ENCODE results near the gene IDNK.
"Not testable (repeated sequence)": the region's sequence is repeated elsewhere in the genome, so short reads cannot be mapped to it uniquely, and the experiment has no call there.

IDNK gene

GRCh38 chr9:83622939-83623678 lies at the start of gene IDNK:
IDNK (plus strand) TSS chr9:83623143; CDS start chr9:83623172, 29 bp downstream.
- Histone ChIP-seq H3K4me1 (ENCODE audit: control insufficient read depth in 1 of 2, insufficient read depth in 2 of 2, low read length in 2 of 2) (peaks cover 0 to 9% of the 10 kb centered on the region in 2 donors), H3K36me3 (ENCODE audit: control insufficient read depth in 1 of 2, insufficient read depth in 2 of 2, low read length in 2 of 2) (peaks cover 12 to 14% of the 10 kb centered on the region in 2 donors), H3K4me3 (ENCODE audit: low read depth in 1 of 2, low read length in 2 of 2) (peak within 1 kb of the TSS; percentile 55 to 83), H3K27me3 (ENCODE audit: low read depth, low read length) (no peaks in the 10 kb centered on the region), H3K27ac (ENCODE audit: low read length) (peak within 1 kb of the TSS; percentile 67), H3K9me3 (ENCODE audit: control insufficient read depth in 1 of 2, low read length in 2 of 2) (no peaks in the 10 kb centered on the region)

- Histone ChIP-seq H3K36me3 (ENCODE audit: control insufficient read depth in 1 of 2, insufficient read depth in 2 of 2, low read length in 2 of 2) (no peaks in the 10 kb centered on the region), H3K27me3 (ENCODE audit: low read depth, low read length) (no peaks in the 10 kb centered on the region), H3K4me3 (ENCODE audit: low read depth in 1 of 2, low read length in 2 of 2) (no peak overlapping the region), H3K27ac (ENCODE audit: low read length) (no peak overlapping the region), H3K4me1 (ENCODE audit: control insufficient read depth in 1 of 2, insufficient read depth in 2 of 2, low read length in 2 of 2) (peaks cover 0 to 1% of the 10 kb centered on the region in 2 donors), H3K9me3 (ENCODE audit: control insufficient read depth in 1 of 2, low read length in 2 of 2) (peaks cover 0 to 14% of the 10 kb centered on the region in 2 donors)
Observed at GRCh38 chr9:83574482-83574881, 48.5 kb upstream of the IDNK start.

DNA sequence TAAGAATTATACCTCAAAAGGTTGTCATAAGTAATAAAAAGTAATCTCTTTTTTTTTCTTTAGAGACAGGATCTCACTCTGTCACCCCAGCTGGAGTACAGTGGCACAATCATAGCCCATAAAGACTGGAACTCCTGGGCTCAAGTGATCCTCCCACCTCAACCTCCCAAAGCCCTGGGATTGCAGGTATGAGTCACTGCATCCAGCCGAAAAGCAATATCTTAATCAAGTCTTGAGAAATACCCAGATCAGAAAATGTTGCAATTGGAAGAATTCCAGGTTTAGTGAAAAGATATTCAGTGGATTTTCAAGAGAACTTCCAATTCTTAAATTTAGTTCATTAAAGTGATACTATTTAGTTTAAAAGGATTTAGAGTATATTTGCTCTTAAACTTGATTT lies 40.9 kb upstream of the IDNK start:
- Histone ChIP-seq H3K27ac (ENCODE audit: low read length) (no peak overlapping the region), H3K4me3 (ENCODE audit: low read depth in 1 of 2, low read length in 2 of 2) (no peak overlapping the region), H3K4me1 (ENCODE audit: control insufficient read depth in 1 of 2, insufficient read depth in 2 of 2, low read length in 2 of 2) (no peaks in the 10 kb centered on the region)

DNA sequence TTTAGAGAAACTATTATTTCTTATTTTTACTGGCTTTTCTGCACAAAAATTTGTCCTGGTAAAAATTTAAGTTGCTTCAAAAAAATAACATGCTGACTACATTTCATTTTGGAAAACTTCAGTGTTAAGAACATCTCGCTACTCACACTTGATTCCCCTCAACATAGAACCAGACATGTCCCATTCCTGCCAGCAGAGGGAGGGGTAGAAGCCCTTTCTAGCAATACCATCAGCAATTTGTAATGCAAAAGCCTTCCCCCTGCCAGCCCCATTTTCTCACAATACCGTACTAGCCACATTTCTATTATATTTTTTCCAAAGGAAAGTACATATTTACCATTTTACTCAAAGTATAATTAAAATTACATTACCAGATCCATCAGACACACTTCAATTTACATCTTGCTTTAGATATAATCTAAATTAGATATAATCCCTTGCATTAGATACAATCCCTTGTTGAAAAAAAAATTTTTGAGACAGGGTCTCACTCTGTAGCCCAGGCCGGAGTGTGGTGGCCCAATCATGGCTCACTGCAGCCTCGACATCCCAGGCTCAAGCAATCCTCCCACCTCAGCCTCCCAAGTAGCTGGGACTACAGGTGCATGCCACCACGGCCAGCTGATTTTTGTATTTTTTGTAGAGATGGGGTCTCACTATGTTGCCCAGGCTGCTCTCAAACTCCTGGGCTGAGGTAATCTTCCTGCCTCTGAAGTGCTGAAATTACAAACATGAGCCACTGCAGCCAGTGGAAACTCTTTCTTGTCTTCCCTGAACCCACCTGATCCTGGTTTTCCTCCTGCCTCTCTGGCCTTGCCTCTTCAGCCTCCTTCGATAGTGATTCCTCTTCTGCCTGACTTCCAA lies 39.6 kb upstream of the IDNK start:
- H3K4me3 ChIP-seq (ENCODE audit: low read depth in 1 of 2, low read length in 2 of 2) = no peak overlapping the region
- H3K27ac ChIP-seq (ENCODE audit: low read length) = no peak overlapping the region
- no peaks in the 10 kb centered on the region for H3K27me3 ChIP-seq (ENCODE audit: low read depth, low read length)
- no peaks in the 10 kb centered on the region for H3K4me1 ChIP-seq (ENCODE audit: control insufficient read depth in 1 of 2, insufficient read depth in 2 of 2, low read length in 2 of 2)
- no peaks in the 10 kb centered on the region for H3K36me3 ChIP-seq (ENCODE audit: control insufficient read depth in 1 of 2, insufficient read depth in 2 of 2, low read length in 2 of 2)
- peaks cover 0 to 10% of the 10 kb centered on the region in 2 donors for H3K9me3 ChIP-seq (ENCODE audit: control insufficient read depth in 1 of 2, low read length in 2 of 2)

More for the DNA sequence above, 40.9 kb upstream of the IDNK start:
- H3K27me3 ChIP-seq (ENCODE audit: low read depth, low read length) = no peaks in the 10 kb centered on the region
- peaks cover 0 to 15% of the 10 kb centered on the region in 2 donors for H3K9me3 ChIP-seq (ENCODE audit: control insufficient read depth in 1 of 2, low read length in 2 of 2)
- H3K36me3 ChIP-seq (ENCODE audit: control insufficient read depth in 1 of 2, insufficient read depth in 2 of 2, low read length in 2 of 2) = no peaks in the 10 kb centered on the region

GRCh38 chr9:83584995-83585394 lies 37.9 kb upstream of the IDNK start:
- Histone ChIP-seq H3K4me3 (ENCODE audit: low read depth in 1 of 2, low read length in 2 of 2) (no peak overlapping the region), H3K4me1 (ENCODE audit: control insufficient read depth in 1 of 2, insufficient read depth in 2 of 2, low read length in 2 of 2) (no peaks in the 10 kb centered on the region), H3K9me3 (ENCODE audit: control insufficient read depth in 1 of 2, low read length in 2 of 2) (no peaks in the 10 kb centered on the region), H3K27me3 (ENCODE audit: low read depth, low read length) (no peaks in the 10 kb centered on the region), H3K36me3 (ENCODE audit: control insufficient read depth in 1 of 2, insufficient read depth in 2 of 2, low read length in 2 of 2) (no peaks in the 10 kb centered on the region), H3K27ac (ENCODE audit: low read length) (no peak overlapping the region)

GRCh38 chr9:83588256-83588655 lies 34.7 kb upstream of the IDNK start:
- no peak overlapping the region for H3K4me3 ChIP-seq (ENCODE audit: low read depth in 1 of 2, low read length in 2 of 2)
- H3K27ac ChIP-seq (ENCODE audit: low read length) = no peak overlapping the region
- H3K4me1 ChIP-seq (ENCODE audit: control insufficient read depth in 1 of 2, insufficient read depth in 2 of 2, low read length in 2 of 2) = no peaks in the 10 kb centered on the region
- no peaks in the 10 kb centered on the region for H3K36me3 ChIP-seq (ENCODE audit: control insufficient read depth in 1 of 2, insufficient read depth in 2 of 2, low read length in 2 of 2)
- no peaks in the 10 kb centered on the region for H3K9me3 ChIP-seq (ENCODE audit: control insufficient read depth in 1 of 2, low read length in 2 of 2)
- no peaks in the 10 kb centered on the region for H3K27me3 ChIP-seq (ENCODE audit: low read depth, low read length)

GRCh38 chr9:83596899-83597504 lies 25.9 kb upstream of the IDNK start:
- no peak overlapping the region for H3K4me3 ChIP-seq (ENCODE audit: low read depth in 1 of 2, low read length in 2 of 2)
- no peaks in the 10 kb centered on the region for H3K9me3 ChIP-seq (ENCODE audit: control insufficient read depth in 1 of 2, low read length in 2 of 2)
- H3K36me3 ChIP-seq (ENCODE audit: control insufficient read depth in 1 of 2, insufficient read depth in 2 of 2, low read length in 2 of 2) = no peaks in the 10 kb centered on the region
- no peaks in the 10 kb centered on the region for H3K4me1 ChIP-seq (ENCODE audit: control insufficient read depth in 1 of 2, insufficient read depth in 2 of 2, low read length in 2 of 2)
- no peak overlapping the region for H3K27ac ChIP-seq (ENCODE audit: low read length)
- no peaks in the 10 kb centered on the region for H3K27me3 ChIP-seq (ENCODE audit: low read depth, low read length)

GRCh38 chr9:83598487-83598886 lies 24.5 kb upstream of the IDNK start:
- H3K27ac ChIP-seq (ENCODE audit: low read length) = no peak overlapping the region
- H3K36me3 ChIP-seq (ENCODE audit: control insufficient read depth in 1 of 2, insufficient read depth in 2 of 2, low read length in 2 of 2) = no peaks in the 10 kb centered on the region
- no peaks in the 10 kb centered on the region for H3K9me3 ChIP-seq (ENCODE audit: control insufficient read depth in 1 of 2, low read length in 2 of 2)
- H3K4me3 ChIP-seq (ENCODE audit: low read depth in 1 of 2, low read length in 2 of 2) = no peak overlapping the region
- H3K27me3 ChIP-seq (ENCODE audit: low read depth, low read length) = no peaks in the 10 kb centered on the region
- no peaks in the 10 kb centered on the region for H3K4me1 ChIP-seq (ENCODE audit: control insufficient read depth in 1 of 2, insufficient read depth in 2 of 2, low read length in 2 of 2)

GRCh38 chr9:83599071-83599470 lies 23.9 kb upstream of the IDNK start:
- Histone ChIP-seq H3K27ac (ENCODE audit: low read length) (no peak overlapping the region), H3K36me3 (ENCODE audit: control insufficient read depth in 1 of 2, insufficient read depth in 2 of 2, low read length in 2 of 2) (no peaks in the 10 kb centered on the region), H3K27me3 (ENCODE audit: low read depth, low read length) (no peaks in the 10 kb centered on the region), H3K4me1 (ENCODE audit: control insufficient read depth in 1 of 2, insufficient read depth in 2 of 2, low read length in 2 of 2) (no peaks in the 10 kb centered on the region), H3K4me3 (ENCODE audit: low read depth in 1 of 2, low read length in 2 of 2) (no peak overlapping the region), H3K9me3 (ENCODE audit: control insufficient read depth in 1 of 2, low read length in 2 of 2) (no peaks in the 10 kb centered on the region)

DNA sequence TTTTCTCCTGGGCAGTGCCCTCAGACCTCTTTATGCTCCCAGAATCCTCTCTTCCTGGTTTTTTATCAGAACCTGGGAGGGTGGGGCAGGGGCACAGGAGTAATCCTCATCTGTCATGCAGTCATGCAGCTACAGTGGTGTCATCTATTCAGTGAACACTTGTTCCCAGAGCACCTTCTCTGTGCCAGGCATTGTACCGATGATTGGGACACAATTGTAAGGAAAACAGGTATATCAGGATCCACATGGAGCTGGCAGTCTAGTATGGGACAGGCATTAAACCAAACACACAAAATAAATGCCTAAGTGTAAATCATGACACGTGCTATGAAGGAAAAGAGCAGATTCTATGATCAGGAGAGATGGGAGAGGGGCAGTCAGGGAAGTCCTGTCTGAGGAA lies 21.5 kb upstream of the IDNK start:
- Histone ChIP-seq H3K9me3 (ENCODE audit: control insufficient read depth in 1 of 2, low read length in 2 of 2) (no peaks in the 10 kb centered on the region), H3K4me1 (ENCODE audit: control insufficient read depth in 1 of 2, insufficient read depth in 2 of 2, low read length in 2 of 2) (no peaks in the 10 kb centered on the region)

DNA sequence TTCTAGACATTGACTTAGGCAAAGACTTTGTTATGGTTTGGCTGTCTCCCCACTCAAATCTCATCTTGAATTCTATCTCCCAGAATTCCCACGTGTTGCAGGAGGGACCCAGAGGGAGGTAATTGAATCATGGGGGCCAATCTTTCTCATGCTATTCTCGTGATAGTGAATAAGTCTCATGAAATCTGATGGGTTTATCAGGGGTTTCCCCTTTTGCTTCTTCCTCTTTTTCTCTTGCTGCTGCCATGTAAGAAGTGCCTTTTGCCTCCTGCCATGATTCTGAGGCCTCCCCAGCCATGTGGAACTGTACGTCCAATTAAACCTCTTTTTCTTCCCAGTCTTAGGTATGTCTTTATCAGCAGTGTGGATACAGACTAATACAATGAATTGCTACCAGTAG lies 15.3 kb upstream of the IDNK start:
- not testable (repeated sequence) for H3K4me3 ChIP-seq (ENCODE audit: low read depth in 1 of 2, low read length in 2 of 2); H3K36me3 ChIP-seq (ENCODE audit: control insufficient read depth in 1 of 2, insufficient read depth in 2 of 2, low read length in 2 of 2); H3K9me3 ChIP-seq (ENCODE audit: control insufficient read depth in 1 of 2, low read length in 2 of 2); H3K4me1 ChIP-seq (ENCODE audit: control insufficient read depth in 1 of 2, insufficient read depth in 2 of 2, low read length in 2 of 2); H3K27ac ChIP-seq (ENCODE audit: low read length); H3K27me3 ChIP-seq (ENCODE audit: low read depth, low read length)

More for the DNA sequence above, 21.5 kb upstream of the IDNK start:
- no peak overlapping the region for H3K4me3 ChIP-seq (ENCODE audit: low read depth in 1 of 2, low read length in 2 of 2)
- no peak overlapping the region for H3K27ac ChIP-seq (ENCODE audit: low read length)
- H3K36me3 ChIP-seq (ENCODE audit: control insufficient read depth in 1 of 2, insufficient read depth in 2 of 2, low read length in 2 of 2) = no peaks in the 10 kb centered on the region
- H3K27me3 ChIP-seq (ENCODE audit: low read depth, low read length) = no peaks in the 10 kb centered on the region
